Measurements from ENCODE around the gene STAC. TPM values are rescaled to one million over a fixed set of nuclear protein-coding genes. Genes with fewer than 3 reads are reported as not detected.

The STAC gene
- total RNA-seq (1 to 10 TPM in 1 of 5 donors, under 1 TPM in 1, not detected in 3; 0.29 to 7.2 TPM), polyA plus RNA-seq (under 1 TPM in 2 of 3 donors, not detected in 1; 0.45 to 0.76 TPM)
- long read RNA-seq, donor 1: 0 reads
- long read RNA-seq, donor 2: 0 reads
- long read RNA-seq, donor 3: 0 reads
- long read RNA-seq, donor 4: 0 reads
- long read RNA-seq, donor 5, partial matches to known transcripts: 0 of 1 reads
- long read RNA-seq, donor 5, other reads (novel, unspliced or antisense): 0 of 1 reads
- long read RNA-seq, donor 6: 0 reads
- long read RNA-seq, donor 7: 0 reads
- long read RNA-seq, donor 8: 0 reads
- long read RNA-seq, donor 9: 0 reads
- long read RNA-seq, donor 10: 0 reads

- intact Hi-C loops (cut with DNase I; ENCODE audit: low total_unique reads): no loop called here
- Histone ChIP-seq H3K4me3 (peak within 1 kb of the TSS; percentile 36 to 50 (median 45)), H3K4me1 (peaks cover 0 to 12% (median 8%) of the 10 kb centered on the region in 4 donors), H3K36me3 (no peaks in the 10 kb centered on the region), H3K9me3 (no peaks in the 10 kb centered on the region), H3K27ac (no peak within 1 kb of the TSS), H3K27me3 (peaks cover 6 to 23% (median 13%) of the 10 kb centered on the region in 3 donors)
- TF ChIP-seq EP300 (IDR thresholded peaks at IDR 0.05): no peak
- no peak for TF ChIP-seq POLR2AphosphoS5 (IDR thresholded peaks at IDR 0.05)
- TF ChIP-seq POLR2A (IDR thresholded peaks at IDR 0.05): no peak
- TF ChIP-seq CTCF (IDR thresholded peaks at IDR 0.05): no peak
- DNase-seq: peak in 1 of 2 donors; percentile 61
- WGBS, 5 donors: 2 to 4% (median 2%) methylated on average over 12 to 73 of the region's 73 CpGs
Observed at GRCh38 chr3:36380221-36381031, at the start of gene STAC. Gene STAC (plus strand): TSS chr3:36380504. CDS start chr3:36380644, 140 bp downstream.

- intact Hi-C loops (cut with DNase I; ENCODE audit: low total_unique reads): no loop called here
- H3K36me3 ChIP-seq: no peaks in the 10 kb centered on the region
- no peaks in the 10 kb centered on the region for H3K9me3 ChIP-seq
- no peak for TF ChIP-seq EP300 (IDR thresholded peaks at IDR 0.05)
- no peak for TF ChIP-seq CTCF (IDR thresholded peaks at IDR 0.05)
- TF ChIP-seq POLR2AphosphoS5 (IDR thresholded peaks at IDR 0.05): no peak
- no peak for TF ChIP-seq POLR2A (IDR thresholded peaks at IDR 0.05)
- H3K4me3 ChIP-seq: no peak overlapping the region
- no peak overlapping the region for H3K27ac ChIP-seq
- H3K4me1 ChIP-seq: no peaks in the 10 kb centered on the region
- no peaks in the 10 kb centered on the region for H3K27me3 ChIP-seq
- DNase-seq: no peak
Observed at GRCh38 chr3:36332139-36332538, 48.2 kb upstream of the STAC start.

GRCh38 chr3:36362216-36362615, 18.1 kb upstream of the STAC start:
- no peak for TF ChIP-seq POLR2A (IDR thresholded peaks at IDR 0.05)
- TF ChIP-seq CTCF (IDR thresholded peaks at IDR 0.05): no peak
- no peak for TF ChIP-seq EP300 (IDR thresholded peaks at IDR 0.05)
- TF ChIP-seq POLR2AphosphoS5 (IDR thresholded peaks at IDR 0.05): no peak
- no peak for DNase-seq
- H3K27me3 ChIP-seq: no peaks in the 10 kb centered on the region
- no peaks in the 10 kb centered on the region for H3K36me3 ChIP-seq
- WGBS, 5 donors: 50 to 81% (median 71%) methylated on average over 4 of the region's 4 CpGs
- H3K27ac ChIP-seq: no peak overlapping the region
- no peaks in the 10 kb centered on the region for H3K4me1 ChIP-seq
- no peak overlapping the region for H3K4me3 ChIP-seq
- peaks cover 0 to 10% (median 5%) of the 10 kb centered on the region in 4 donors for H3K9me3 ChIP-seq
- intact Hi-C loops (cut with DNase I; ENCODE audit: low total_unique reads): no loop called here

GRCh38 chr3:36362973-36363372, 17.3 kb upstream of the STAC start:
- 15 to 32% (median 18%) methylated on average over 2 of the region's 2 CpGs for WGBS, 5 donors
- Histone ChIP-seq H3K4me1 (no peaks in the 10 kb centered on the region), H3K4me3 (no peak overlapping the region), H3K27ac (no peak overlapping the region), H3K27me3 (no peaks in the 10 kb centered on the region), H3K9me3 (peaks cover 0 to 10% (median 5%) of the 10 kb centered on the region in 4 donors), H3K36me3 (no peaks in the 10 kb centered on the region)
- intact Hi-C loops (cut with DNase I; ENCODE audit: low total_unique reads): no loop called here
- TF ChIP-seq POLR2A (IDR thresholded peaks at IDR 0.05): no peak
- DNase-seq: no peak

Data from stomach (tissue), 19 donors.